GM23338 (cell line): Measurements from ENCODE around the gene MPL. TPM values are rescaled to one million over a fixed set of nuclear protein-coding genes. Genes with fewer than 3 reads are reported as not detected.

Source experiments
- ATAC-seq: fragments of 200-7000 bp; cut with Tn5 transposase; 3 replicates; pipeline ENCODE4 v1.9.1; 2020
- DNase-seq: peaks from one replicate; pipeline ENCODE4 v3.0.0-alpha.2; 2015; ENCODE audit warnings: low spot score
- H2AFZ ChIP-seq: fragments of 200-600 bp; sonication (generic); 2 replicates; pipeline ENCODE4 v1.8.0; 2016; ENCODE audit warnings: antibody characterized with exemption, mild to moderate bottlenecking, moderate library complexity
- H3F3A ChIP-seq: fragments of 200-600 bp; sonication (generic); replicated peaks from 2 replicates; pipeline ENCODE4 v1.8.0; 2017; ENCODE audit warnings: antibody characterized with exemption, mixed run types, low read depth
- H3K27ac ChIP-seq: fragments of 200-600 bp; sonication (generic); 2 replicates; pipeline ENCODE4 v1.6.1; 2016; ENCODE audit warnings: low read depth
- H3K27me3 ChIP-seq: fragments of 200-600 bp; sonication (generic); 2 replicates; pipeline ENCODE4 v1.8.0; 2016; ENCODE audit warnings: mild to moderate bottlenecking, mixed run types, moderate library complexity; ENCODE audit not compliant: insufficient read depth
- H3K36me3 ChIP-seq: fragments of 200-600 bp; sonication (generic); 2 replicates; pipeline ENCODE4 v1.8.0; 2016; ENCODE audit warnings: mild to moderate bottlenecking; ENCODE audit not compliant: insufficient read depth
- H3K4me1 ChIP-seq: fragments of 200-600 bp; sonication (generic); 2 replicates; pipeline ENCODE4 v1.8.0; 2016; ENCODE audit warnings: mild to moderate bottlenecking, moderate library complexity; ENCODE audit not compliant: insufficient read depth
- H3K4me2 ChIP-seq: fragments of 200-600 bp; sonication (generic); 2 replicates; pipeline ENCODE4 v1.7.1; 2017; ENCODE audit warnings: mixed run types
- H3K4me3 ChIP-seq: fragments of 200-600 bp; sonication (generic); 2 replicates; pipeline ENCODE4 v1.6.1; 2016; ENCODE audit warnings: mixed run types
- H3K79me2 ChIP-seq: fragments of 200-600 bp; sonication (generic); replicated peaks from 2 replicates; pipeline ENCODE4 v1.8.0; 2017; ENCODE audit warnings: mild to moderate bottlenecking; ENCODE audit not compliant: insufficient read depth
- H3K9me2 ChIP-seq: fragments of 200-600 bp; sonication (generic); 2 replicates; pipeline ENCODE4 v1.8.0; 2017; ENCODE audit not compliant: insufficient read depth
- H4K20me1 ChIP-seq: fragments of 200-600 bp; sonication (generic); replicated peaks from 2 replicates; pipeline ENCODE4 v1.8.0; 2017; ENCODE audit warnings: mild to moderate bottlenecking; ENCODE audit not compliant: insufficient read depth
- H3K27ac Mint-ChIP-seq: 2 replicates; pipeline ENCODE4 v1.8.0; 2020; ENCODE audit warnings: inconsistent platforms, mild to moderate bottlenecking, moderate library complexity, mixed read lengths
- H3K27me3 Mint-ChIP-seq: 3 replicates; pipeline ENCODE4 v1.8.0; 2022; ENCODE audit warnings: low read depth, mild to moderate bottlenecking, moderate library complexity, mixed read lengths, inconsistent platforms; ENCODE audit not compliant: insufficient read depth, poor library complexity
- H3K36me3 Mint-ChIP-seq: 3 replicates; pipeline ENCODE4 v1.8.0; 2021; ENCODE audit warnings: low read depth, mild to moderate bottlenecking, inconsistent platforms, moderate library complexity, mixed read lengths
- H3K4me1 Mint-ChIP-seq: 3 replicates; pipeline ENCODE4 v1.8.0; 2020; ENCODE audit warnings: mild to moderate bottlenecking, inconsistent platforms, mixed read lengths
- H3K4me3 Mint-ChIP-seq: 3 replicates; pipeline ENCODE4 v1.8.0; 2021; ENCODE audit warnings: moderate library complexity, mild to moderate bottlenecking, inconsistent platforms, mixed read lengths
- H3K9me3 Mint-ChIP-seq: 3 replicates; pipeline ENCODE4 v1.8.0; 2020; ENCODE audit warnings: moderate library complexity, mild to moderate bottlenecking, inconsistent platforms, mixed read lengths
- EZH2phosphoT487 ChIP-seq: fragments of 200-600 bp; sonication (generic); IDR thresholded peaks from one replicate; pipeline ENCODE4 v1.8.1; 2018; ENCODE audit warnings: antibody characterized with exemption; ENCODE audit not compliant: unreplicated experiment
- JUNB ChIP-seq: IDR thresholded peaks from one replicate; pipeline ENCODE4 v1.6.1; 2016; ENCODE audit warnings: antibody characterized with exemption; ENCODE audit not compliant: unreplicated experiment
- NANOG ChIP-seq: IDR thresholded peaks from 2 replicates; pipeline ENCODE4 v1.6.1; 2016; ENCODE audit warnings: antibody characterized with exemption, borderline replicate concordance
- ZNF114 ChIP-seq: fragments of 250-450 bp; sonication (Bioruptor Pico); IDR thresholded peaks from 2 replicates; pipeline ENCODE4 v1.5.0; 2020; ENCODE audit warnings: mild to moderate bottlenecking, moderate library complexity
- ZNF331 ChIP-seq: fragments of 250-450 bp; sonication (Bioruptor Pico); IDR thresholded peaks from 2 replicates; pipeline ENCODE4 v1.5.0; 2020; ENCODE audit warnings: low read depth, mild to moderate bottlenecking, moderate library complexity
- ZNF462 ChIP-seq: fragments of 250-450 bp; sonication (Bioruptor Pico); IDR thresholded peaks from 2 replicates; pipeline ENCODE4 v1.5.0; 2020; ENCODE audit warnings: mild to moderate bottlenecking, moderate library complexity
- polyA plus RNA-seq: library from polyadenylated mRNA; unstranded; fragments of >200 nt; fragmentation: Nextera tagmentation; extraction: Ambion mirVana; gene quantifications from 2 replicates; pipeline ENCODE4 v1.2.1, GENCODE V29; 2016
- total RNA-seq: library from RNA; depleted of rRNA; stranded (reverse); fragments of >200 nt; shearing (Covaris generic); gene quantifications from 2 replicates; pipeline ENCODE4 v1.2.3, GENCODE V29; 2014
- TF ChIP-seq, protein P1 (sequence below), 2 experiments: fragments of 200-600 bp in 1 of 2; sonication (generic) in 1 of 2; conservative IDR thresholded peaks; 2 replicates each; pipeline versions ENCODE4 v1.5.1 to v1.6.1; 2016 to 2017; ENCODE audit warnings: antibody characterized with exemption in 2 of 2, low read depth in 2 of 2, mild to moderate bottlenecking in 2 of 2, moderate library complexity in 1 of 2

The MPL gene
- total and polyA plus RNA-seq, 2 experiments from 2014 or later = not detected

GRCh38 chr1:43311521-43311920 is 26.1 kb upstream of the MPL start (continued):
- TF ChIP-seq NANOG = no peak
- TF ChIP-seq ZNF331 (CRISPR knock-in tag) = no peak
- TF ChIP-seq ZNF462 (CRISPR knock-in tag) = no peak
- TF ChIP-seq ZNF114 (CRISPR knock-in tag) = no peak
- no peak for TF ChIP-seq EZH2phosphoT487

- Histone ChIP-seq H3K79me2 (no peaks in the 10 kb centered on the region), H3K9me2 (no peaks in the 10 kb centered on the region)
- TF ChIP-seq ZNF462 (CRISPR knock-in tag) = no peak
- TF ChIP-seq, protein P1, sequence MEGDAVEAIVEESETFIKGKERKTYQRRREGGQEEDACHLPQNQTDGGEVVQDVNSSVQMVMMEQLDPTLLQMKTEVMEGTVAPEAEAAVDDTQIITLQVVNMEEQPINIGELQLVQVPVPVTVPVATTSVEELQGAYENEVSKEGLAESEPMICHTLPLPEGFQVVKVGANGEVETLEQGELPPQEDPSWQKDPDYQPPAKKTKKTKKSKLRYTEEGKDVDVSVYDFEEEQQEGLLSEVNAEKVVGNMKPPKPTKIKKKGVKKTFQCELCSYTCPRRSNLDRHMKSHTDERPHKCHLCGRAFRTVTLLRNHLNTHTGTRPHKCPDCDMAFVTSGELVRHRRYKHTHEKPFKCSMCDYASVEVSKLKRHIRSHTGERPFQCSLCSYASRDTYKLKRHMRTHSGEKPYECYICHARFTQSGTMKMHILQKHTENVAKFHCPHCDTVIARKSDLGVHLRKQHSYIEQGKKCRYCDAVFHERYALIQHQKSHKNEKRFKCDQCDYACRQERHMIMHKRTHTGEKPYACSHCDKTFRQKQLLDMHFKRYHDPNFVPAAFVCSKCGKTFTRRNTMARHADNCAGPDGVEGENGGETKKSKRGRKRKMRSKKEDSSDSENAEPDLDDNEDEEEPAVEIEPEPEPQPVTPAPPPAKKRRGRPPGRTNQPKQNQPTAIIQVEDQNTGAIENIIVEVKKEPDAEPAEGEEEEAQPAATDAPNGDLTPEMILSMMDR (conservative IDR thresholded peaks at IDR 0.05; ENCODE audit: low read depth in 2 of 2) = peak in 1 of 2 experiments; percentile 33; a peak in 2 of 4 replicates
- TF ChIP-seq JUNB = no peak
- TF ChIP-seq ZNF331 (CRISPR knock-in tag) = no peak
These were observed 25.4 kb upstream of the MPL start for GRCh38 chr1:43312212-43312623.

More at GRCh38 chr1:43312212-43312623, 25.4 kb upstream of the MPL start:
- Histone ChIP-seq H3F3A (no peaks in the 10 kb centered on the region), H2AFZ (no peak overlapping the region), H3K27me3 (no peaks in the 10 kb centered on the region), H4K20me1 (no peaks in the 10 kb centered on the region), H3K4me3 (no peak overlapping the region), H3K4me2 (no peak overlapping the region), H3K4me1 (no peaks in the 10 kb centered on the region), H3K36me3 (no peaks in the 10 kb centered on the region), H3K27ac (no peak overlapping the region)
- Mint-ChIP-seq H3K4me1 (no peaks in the 10 kb centered on the region), H3K36me3 (no peaks in the 10 kb centered on the region), H3K9me3 (no peaks in the 10 kb centered on the region), H3K27me3 (peaks cover 6% of the 10 kb centered on the region), H3K4me3 (no peak overlapping the region), H3K27ac (no peak overlapping the region)
- ATAC-seq (no peak), DNase-seq (no peak)
